NT2/D1 (cell line): ENCODE data around the gene PDPK1.

ENCODE experiments used
- DNase-seq: peaks from one replicate; pipeline ENCODE4 v3.0.0-alpha.2; 2011; ENCODE audit warnings: low read depth, low spot score
- H3K27me3 ChIP-seq: 2 replicates; pipeline ENCODE4 v1.6.0; 2011; ENCODE audit warnings: mild to moderate bottlenecking; ENCODE audit not compliant: insufficient read length, insufficient read depth
- H3K36me3 ChIP-seq: 2 replicates; pipeline ENCODE4 v1.6.1; 2011; ENCODE audit warnings: mild to moderate bottlenecking, low read length, mixed read lengths; ENCODE audit not compliant: insufficient read depth, insufficient read length
- H3K4me1 ChIP-seq: 2 replicates; pipeline ENCODE4 v1.5.1; 2011; ENCODE audit not compliant: insufficient read depth, insufficient read length
- H3K4me3 ChIP-seq: 2 replicates; pipeline ENCODE4 v1.5.1; 2011; ENCODE audit warnings: low read depth; ENCODE audit not compliant: insufficient read length
- H3K9ac ChIP-seq: 2 replicates; pipeline ENCODE4 v1.6.0; 2011; ENCODE audit warnings: low read depth; ENCODE audit not compliant: insufficient read length
- H3K9me3 ChIP-seq: 2 replicates; pipeline ENCODE4 v1.5.1; 2011; ENCODE audit warnings: mild to moderate bottlenecking, low read length; ENCODE audit not compliant: insufficient read depth
- SUZ12 ChIP-seq: IDR thresholded peaks from 2 replicates; pipeline ENCODE4 v1.6.1; 2011; ENCODE audit not compliant: insufficient read length, insufficient read depth; ENCODE audit errors: extremely low read depth
- YY1 ChIP-seq: IDR thresholded peaks from 2 replicates; pipeline ENCODE4 v1.6.1; 2011; ENCODE audit not compliant: insufficient read length, insufficient read depth
- ZNF274 ChIP-seq: IDR thresholded peaks from 2 replicates; pipeline ENCODE4 v1.6.1; 2011; ENCODE audit warnings: mild to moderate bottlenecking, low read depth, low read length

PDPK1 gene

GRCh38 chr16:2495041-2495440, 42.8 kb upstream of the PDPK1 start:
- DNase-seq = no peak
- Histone ChIP-seq H3K4me1 (peaks cover 6% of the 10 kb centered on the region), H3K9ac (no peak overlapping the region), H3K9me3 (no peaks in the 10 kb centered on the region), H3K4me3 (no peak overlapping the region), H3K36me3 (peaks cover 36% of the 10 kb centered on the region), H3K27me3 (no peaks in the 10 kb centered on the region)
- TF ChIP-seq YY1 = no peak
- TF ChIP-seq ZNF274 = no peak
- no peak for TF ChIP-seq SUZ12

- no peak overlapping the region for H3K9ac ChIP-seq
- no peaks in the 10 kb centered on the region for H3K9me3 ChIP-seq
- no peak overlapping the region for H3K4me3 ChIP-seq
- DNase-seq = no peak
- peaks cover 15% of the 10 kb centered on the region for H3K4me1 ChIP-seq
- H3K27me3 ChIP-seq = no peaks in the 10 kb centered on the region
- TF ChIP-seq ZNF274 (no peak), YY1 (no peak)
- peaks cover 37% of the 10 kb centered on the region for H3K36me3 ChIP-seq
Measured at GRCh38 chr16:2496223-2497115, 41.4 kb upstream of the PDPK1 start.

- DNase-seq = no peak
- TF ChIP-seq SUZ12 (no peak), YY1 (no peak), ZNF274 (no peak)
- H3K4me3 ChIP-seq = no peak overlapping the region
- H3K9me3 ChIP-seq = no peaks in the 10 kb centered on the region
- H3K36me3 ChIP-seq = peaks cover 37% of the 10 kb centered on the region
- H3K27me3 ChIP-seq = no peaks in the 10 kb centered on the region
- H3K9ac ChIP-seq = no peak overlapping the region
- peaks cover 21% of the 10 kb centered on the region for H3K4me1 ChIP-seq
Measured at GRCh38 chr16:2497116-2497630, 40.6 kb upstream of the PDPK1 start.

- no peak overlapping the region for H3K4me3 ChIP-seq
- no peak for DNase-seq
- H3K27me3 ChIP-seq = no peaks in the 10 kb centered on the region
- H3K36me3 ChIP-seq = peaks cover 37% of the 10 kb centered on the region
- H3K9ac ChIP-seq = no peak overlapping the region
- no peak for TF ChIP-seq YY1
- no peak for TF ChIP-seq SUZ12
- no peak for TF ChIP-seq ZNF274
- H3K4me1 ChIP-seq = peaks cover 24% of the 10 kb centered on the region
- no peaks in the 10 kb centered on the region for H3K9me3 ChIP-seq
Measured at GRCh38 chr16:2497695-2498484, 39.9 kb upstream of the PDPK1 start.

GRCh38 chr16:2498531-2499253, 39.1 kb upstream of the PDPK1 start:
- Histone ChIP-seq H3K36me3 (peaks cover 34% of the 10 kb centered on the region), H3K4me3 (no peak overlapping the region), H3K4me1 (peaks cover 24% of the 10 kb centered on the region), H3K9me3 (no peaks in the 10 kb centered on the region), H3K9ac (no peak overlapping the region), H3K27me3 (no peaks in the 10 kb centered on the region)
- TF ChIP-seq ZNF274 (no peak), SUZ12 (no peak), YY1 (no peak)
- DNase-seq = no peak

- TF ChIP-seq SUZ12 (no peak), YY1 (no peak)
- Histone ChIP-seq H3K27me3 (no peaks in the 10 kb centered on the region), H3K36me3 (peaks cover 34% of the 10 kb centered on the region), H3K4me1 (peaks cover 24% of the 10 kb centered on the region), H3K9ac (no peak overlapping the region), H3K9me3 (no peaks in the 10 kb centered on the region), H3K4me3 (no peak overlapping the region)
- no peak for DNase-seq
Measured at GRCh38 chr16:2499454-2499853, 38.4 kb upstream of the PDPK1 start.
